Amygdala (tissue), 56 donors: ENCODE measurements around the gene TSHB.

ENCODE experiments used
- DNase-seq, 56 donors: peaks; one replicate each; lab custom pipeline; 2025; lab: John Stamatoyannopoulos, UW

TSHB gene

DNA sequence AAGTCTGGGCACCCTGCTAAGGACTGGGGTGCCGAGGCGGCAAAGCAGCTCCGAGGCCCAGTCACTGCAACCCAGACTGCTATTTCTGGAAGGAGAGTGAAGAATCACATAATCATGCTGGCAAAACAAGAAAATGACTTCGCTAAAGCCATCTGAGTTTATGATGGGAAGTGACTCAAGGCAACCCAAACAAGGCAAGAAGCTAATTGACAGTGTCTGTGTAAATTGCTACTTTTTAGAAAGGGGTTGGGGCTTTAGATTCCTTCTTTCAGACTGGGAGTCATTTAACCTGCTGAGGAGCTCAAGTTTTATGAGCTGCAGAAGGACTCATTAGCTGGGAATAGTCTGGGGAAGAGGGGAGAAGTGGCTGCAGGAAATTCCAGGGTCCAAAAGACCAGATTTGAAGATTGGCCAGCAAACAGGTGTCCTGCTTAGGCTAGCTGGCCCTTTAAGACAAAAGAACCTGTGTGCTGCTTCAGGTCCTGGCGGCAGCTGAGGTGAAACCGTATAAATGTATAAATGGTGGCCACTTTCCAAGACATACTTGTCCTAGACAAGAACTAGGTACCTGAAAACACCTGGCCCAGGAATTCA is 28.1 kb downstream of the TSHB start:
- no peak for DNase-seq

DNA sequence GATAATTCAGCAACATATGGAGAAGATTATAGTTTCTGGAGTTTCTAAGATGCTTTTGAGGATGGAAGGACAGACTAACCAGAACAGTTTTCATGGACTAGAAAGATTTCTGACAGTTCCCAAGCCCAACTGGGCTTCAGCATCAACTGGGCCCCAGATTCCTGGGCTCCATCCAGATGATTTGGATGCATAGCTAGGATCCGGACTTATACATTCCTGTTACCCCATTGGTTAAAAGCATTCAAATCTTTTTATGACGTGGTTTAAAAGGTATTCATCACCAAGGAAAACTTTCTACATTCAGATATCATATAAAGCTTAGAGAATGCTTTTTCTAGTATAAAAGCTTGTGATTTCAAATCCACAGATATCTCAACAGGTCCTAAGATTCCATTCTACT is 29.7 kb downstream of the TSHB start:
- DNase-seq, result no peak

DNA sequence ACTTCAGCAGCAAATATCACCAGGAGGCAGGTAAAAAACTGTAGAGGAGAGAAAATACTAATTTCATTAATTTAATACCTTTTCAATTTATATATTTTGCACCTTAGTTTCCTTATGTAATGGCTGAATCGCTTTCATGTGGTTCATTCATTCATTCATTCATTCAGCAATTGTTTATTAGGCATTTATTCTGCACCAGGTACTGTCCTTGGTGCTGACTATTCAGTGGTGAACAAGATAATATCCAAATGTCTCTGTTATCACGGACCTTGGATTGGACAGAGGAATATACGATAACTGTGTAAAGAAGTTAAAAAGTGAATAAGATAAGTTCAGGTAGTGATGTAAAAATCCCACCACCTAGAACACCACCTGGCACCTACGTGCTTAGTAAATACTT is 30.9 kb downstream of the TSHB start:
- DNase-seq, result no peak

DNA sequence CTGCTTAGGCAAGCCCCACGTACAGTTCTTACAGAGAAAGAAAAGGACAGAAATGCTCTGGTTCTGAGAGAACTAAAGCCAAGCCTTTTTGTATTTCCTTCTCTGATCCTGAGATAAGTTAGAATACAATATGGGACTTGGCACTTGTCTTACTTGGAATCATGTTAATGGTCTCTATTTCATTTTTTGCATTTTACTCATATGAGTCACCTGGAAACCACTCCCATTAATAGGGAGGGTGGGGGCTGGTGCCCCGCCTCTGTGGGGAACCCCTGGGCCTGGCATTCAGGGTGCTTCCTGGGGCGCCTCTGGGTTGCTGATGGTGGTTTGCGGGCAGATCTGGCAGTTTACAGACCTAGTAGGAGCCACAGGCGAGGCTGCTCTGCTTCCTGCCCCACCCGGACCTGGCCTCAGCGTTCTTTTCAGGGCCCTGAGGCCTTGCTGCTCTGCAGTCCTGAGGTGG is 32.9 kb downstream of the TSHB start:
- DNase-seq, result no peak

DNA sequence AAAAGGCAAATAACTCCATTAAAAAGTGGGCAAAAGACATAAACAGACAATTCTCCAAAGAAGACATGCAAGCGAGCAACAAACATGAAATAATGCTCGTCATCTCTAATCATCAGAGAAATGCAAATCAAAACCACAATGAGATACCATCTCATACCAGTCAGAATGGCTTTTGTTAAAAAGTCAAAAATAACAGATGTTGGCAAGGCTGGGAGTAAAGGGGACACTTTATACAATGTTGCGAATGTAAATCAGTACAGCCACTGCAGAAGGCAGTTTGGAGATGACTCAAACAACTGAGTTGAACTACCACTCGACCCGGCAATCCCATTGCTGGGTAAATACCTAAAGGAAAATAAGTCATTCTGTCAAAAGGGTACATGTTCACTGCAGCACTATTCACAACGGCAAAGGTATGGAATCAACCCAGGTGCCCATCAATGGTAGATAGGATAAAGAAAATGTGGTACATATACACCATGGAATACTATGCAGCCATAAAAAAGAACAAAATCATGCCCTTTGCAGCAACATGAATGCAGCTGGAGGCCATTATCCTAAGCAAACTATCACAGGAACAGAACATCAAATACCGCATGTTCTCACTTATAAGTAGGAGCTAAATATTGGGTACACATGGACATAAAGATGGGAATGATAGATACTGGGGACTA is 33.7 kb downstream of the TSHB start:
- no peak for DNase-seq

DNA sequence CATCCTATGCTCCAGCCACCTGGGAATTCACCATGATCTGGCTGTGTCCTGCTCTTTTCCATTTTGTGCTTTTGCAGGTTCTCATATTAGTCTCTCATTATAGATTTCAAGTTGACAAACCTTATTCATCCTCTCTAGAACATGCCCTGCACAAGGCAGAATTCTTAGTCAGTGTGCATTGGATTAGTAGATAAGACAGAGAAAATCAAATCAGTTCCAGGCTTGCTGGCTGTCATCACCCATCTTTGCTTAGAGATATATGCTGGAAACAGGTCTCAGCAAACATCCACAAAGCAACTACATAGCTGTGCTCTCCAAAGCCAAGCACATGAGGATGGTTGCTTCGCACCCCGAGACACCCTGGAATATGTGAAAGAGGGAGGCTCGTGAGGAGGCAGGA is 34.8 kb downstream of the TSHB start:
- DNase-seq, result no peak

DNA sequence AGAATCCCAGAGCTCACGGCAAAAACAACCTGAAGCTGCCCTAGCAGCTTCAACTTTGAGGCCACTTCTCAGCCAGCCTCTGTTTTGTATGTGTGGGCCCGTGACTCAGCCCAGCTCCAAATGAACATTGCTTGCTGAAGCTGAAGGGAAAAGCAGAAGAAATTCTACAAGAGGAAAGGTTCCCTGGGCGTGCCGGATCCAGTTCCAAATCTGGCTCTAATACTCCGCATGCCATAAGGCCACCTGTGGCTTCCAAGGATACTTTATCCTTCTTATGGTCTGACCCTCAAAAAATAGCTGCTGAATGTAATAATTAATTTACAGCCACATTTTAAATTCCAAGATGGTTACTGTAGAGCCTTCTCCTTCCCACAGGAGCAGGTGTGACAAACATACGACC is 35.4 kb downstream of the TSHB start:
- DNase-seq, result no peak

DNA sequence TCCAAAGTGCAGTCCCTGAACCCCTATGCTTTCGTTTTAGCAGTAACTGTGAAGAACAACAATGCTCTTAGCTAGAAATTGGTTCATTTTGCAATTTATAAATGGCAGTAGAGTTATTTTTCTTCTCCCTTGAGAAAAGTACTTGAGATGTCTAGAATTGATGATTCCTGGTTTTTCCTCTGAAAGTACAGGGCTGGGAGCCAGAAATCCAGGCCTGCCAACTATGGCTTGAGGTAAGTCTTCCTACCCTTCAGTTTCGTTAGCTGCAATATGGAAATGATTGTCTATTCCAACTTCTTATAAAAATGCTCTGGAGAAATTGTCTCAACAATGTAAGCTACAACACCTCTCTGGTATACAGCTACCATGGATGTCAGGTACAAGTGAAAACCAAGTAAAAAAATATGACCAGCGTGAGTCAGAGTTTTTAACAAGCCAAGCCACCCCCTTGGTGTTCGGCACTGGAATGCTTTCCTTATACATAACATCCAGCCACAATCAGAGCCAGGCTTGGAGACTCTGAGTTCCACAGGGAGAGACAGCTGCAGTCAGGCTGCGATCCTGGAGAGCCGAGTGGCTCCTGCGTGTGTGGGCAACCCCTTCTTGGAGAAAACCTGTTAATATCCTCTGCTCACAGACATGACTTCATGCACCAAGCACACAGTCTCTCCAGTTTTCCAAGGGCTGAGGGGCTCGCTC is 37.7 kb downstream of the TSHB start:
- no peak for DNase-seq

DNA sequence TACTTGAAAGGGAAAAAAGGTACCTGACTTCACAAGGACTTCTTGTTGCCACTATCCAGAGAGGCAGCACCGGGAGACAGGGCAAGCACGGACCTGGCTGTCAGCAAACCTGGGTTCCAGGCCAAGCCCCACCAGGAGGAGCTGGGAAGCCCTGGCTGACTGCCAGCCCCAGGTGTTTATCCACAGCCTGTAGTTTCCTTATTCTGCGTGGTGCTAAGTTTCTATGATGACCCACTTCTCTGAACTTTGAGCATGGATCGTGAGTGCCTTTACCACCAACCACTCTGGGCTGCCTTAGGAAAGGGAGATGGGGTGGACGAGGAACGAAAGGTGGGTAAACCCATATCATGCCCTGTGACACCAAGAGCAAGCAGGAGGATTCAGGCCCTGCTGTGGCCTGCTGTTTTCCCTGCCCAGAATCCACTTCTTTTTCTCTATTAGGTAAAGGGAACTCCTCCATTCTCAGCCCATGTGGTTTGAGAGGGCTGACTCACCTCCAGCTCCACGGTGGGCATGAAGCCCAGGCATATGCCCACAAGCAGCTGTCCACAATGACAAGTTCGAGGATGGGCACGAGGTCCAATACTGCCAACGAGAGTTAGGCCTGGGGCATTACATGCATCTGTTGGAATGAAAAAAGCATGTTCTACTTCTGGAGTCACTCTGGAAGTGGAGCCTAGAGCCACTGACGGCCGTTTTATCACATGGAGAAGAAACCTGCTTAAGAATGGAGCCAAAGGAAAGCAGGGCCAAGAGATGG is 39.4 kb downstream of the TSHB start:
- no peak for DNase-seq

DNA sequence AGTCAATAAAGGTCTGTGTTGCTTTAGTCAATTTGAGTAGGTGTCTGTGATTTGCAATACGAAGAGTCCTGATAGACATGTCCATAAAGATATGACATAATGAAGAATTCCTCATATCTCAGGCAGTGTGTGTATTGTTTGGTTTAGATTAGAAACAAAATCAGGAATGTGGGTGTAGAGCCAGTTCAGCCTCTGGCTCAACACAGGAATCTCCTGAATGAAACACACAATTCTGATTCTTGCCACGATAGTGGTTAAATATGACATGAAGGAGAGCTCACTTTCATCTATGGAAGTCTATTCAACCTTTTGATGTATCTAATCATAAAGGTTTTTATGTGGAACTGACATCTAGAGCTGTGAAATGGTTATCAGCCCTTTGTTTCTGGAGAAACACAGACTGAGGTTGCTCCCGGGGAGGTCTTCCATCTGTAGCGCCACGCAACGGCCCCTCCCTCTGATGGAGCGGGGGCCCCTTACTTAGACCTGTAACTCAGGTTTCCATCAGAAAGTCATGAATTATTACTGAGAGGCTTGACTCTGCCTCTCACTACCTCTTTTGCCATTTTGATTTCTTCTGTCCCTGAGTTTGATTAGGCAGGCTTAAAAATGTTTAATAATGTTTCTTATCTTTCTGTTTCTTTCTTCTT is 40.2 kb downstream of the TSHB start:
- no peak for DNase-seq

DNA sequence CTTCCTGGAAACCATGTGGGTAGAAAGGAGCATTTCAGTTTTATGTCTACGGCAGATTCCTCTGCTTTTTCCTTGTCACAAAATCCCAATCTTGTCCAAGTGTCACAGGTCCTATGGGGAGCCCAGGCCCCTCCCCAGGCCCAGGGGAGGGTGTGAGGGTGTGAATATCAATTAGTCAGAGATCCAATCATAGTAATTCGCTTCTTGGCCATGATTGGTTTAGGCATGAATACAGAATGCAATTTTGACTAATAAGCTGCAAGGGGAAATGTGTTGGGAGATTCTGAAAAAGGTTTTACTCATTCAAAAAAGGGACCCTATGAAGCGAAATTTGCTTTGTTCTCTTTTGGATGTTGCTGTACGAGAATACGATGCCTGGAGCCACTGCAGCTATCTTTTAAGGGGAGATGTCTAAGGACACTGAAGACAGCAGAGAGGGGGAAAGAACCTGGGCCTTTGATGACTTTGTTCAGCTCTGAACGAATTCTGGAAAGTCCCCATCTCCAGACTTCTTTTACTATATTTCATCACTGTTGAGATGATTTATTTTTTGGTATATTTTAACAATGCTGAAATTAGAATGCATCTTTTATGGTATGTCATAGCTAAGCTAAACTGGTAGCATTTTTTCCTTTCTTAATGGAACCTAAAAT is 41.5 kb downstream of the TSHB start:
- no peak for DNase-seq

DNA sequence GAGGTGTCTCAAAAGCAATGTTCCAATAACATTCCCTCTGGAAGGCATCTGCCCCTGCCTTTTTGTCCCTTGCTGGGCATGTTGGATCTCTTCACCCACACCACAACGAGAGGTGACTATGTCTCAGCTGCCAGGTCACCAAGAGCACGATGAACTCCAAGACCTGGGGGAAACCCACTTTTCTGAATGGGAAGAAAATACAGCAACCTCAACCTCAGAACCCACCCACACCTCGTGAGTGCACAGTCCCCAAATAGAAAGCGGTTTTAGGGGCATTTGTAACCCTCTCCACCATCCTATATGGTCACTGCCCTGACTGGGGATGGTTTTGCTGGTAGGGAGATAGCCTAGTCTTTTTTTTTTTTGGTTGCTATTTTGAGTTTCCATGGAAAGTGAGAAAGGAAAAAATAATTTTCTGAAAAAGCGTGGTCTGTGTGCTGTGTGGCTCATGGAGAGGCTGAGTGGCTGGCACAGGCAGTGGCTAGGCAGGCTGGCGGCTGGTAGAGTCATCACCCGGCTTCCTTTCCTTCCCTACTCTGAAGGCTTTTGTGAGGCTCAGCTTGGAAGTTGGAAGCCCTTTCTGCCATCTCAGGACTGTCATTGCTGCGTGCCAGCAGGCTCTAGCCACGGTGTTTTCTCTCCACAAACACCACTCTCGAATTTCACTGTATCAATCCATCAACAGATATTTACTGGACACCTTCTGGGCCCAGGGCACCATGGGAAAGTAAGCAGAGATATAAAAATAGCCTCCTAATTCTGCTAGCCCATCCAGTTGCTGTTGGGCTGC is 43.9 kb downstream of the TSHB start:
- DNase-seq, result no peak

DNA sequence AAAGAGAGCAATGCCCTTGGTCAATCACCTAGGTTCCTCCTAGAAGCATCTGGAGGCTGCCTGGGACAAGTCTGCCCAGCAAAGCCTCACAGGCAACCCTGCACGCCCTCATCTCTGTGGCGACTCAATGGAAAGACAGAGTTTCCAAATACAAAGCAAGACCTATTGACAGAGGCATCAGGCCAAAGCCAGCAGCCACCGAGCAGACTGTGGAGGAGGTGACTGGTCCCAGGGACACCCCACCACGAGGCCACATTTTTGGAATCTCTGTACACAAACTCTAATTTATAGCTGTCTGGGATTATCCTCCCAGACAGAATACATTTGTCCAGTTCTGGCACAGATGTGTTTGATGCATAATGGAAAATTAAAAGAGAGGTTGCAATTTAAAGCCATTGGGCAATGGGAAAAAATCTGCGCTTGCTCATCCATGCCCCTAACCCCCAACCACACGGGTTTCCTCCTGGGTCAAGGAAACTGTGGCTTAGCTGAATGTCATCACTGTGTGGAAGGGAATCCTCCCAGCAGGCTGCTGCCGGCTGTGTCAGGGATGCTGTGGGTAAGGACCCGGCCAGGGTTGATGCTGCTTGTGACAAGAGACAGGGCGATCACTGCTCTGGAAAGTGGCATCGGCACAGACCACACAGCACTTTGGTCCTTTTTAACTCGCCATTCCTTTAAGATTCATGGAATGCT is 45.4 kb downstream of the TSHB start:
- no peak for DNase-seq

DNA sequence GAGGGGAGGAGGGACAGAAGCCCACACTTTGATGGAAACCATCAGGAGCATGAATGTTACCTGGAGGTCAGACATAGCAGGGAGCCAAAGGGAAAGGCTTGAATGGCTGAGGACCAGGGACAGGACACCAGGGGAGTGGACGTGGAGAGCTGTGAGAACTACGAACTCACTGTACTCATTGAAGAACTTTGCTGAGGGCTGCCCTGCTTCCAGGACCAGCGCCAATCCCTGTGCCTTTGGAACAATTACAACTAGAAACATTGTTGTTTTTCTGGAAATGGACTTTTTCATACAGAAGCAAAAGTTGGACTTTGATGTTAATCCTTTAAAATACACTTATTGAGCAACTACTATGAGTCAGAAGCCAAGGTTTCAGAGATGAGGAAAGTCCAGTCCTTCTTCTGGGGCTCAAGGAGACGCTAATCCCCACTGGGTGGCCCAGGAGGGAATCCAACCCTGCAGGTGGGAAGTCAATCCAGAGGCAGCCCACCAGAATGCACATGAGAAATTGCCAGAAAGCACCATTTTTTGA is 46.8 kb downstream of the TSHB start:
- no peak for DNase-seq

DNA sequence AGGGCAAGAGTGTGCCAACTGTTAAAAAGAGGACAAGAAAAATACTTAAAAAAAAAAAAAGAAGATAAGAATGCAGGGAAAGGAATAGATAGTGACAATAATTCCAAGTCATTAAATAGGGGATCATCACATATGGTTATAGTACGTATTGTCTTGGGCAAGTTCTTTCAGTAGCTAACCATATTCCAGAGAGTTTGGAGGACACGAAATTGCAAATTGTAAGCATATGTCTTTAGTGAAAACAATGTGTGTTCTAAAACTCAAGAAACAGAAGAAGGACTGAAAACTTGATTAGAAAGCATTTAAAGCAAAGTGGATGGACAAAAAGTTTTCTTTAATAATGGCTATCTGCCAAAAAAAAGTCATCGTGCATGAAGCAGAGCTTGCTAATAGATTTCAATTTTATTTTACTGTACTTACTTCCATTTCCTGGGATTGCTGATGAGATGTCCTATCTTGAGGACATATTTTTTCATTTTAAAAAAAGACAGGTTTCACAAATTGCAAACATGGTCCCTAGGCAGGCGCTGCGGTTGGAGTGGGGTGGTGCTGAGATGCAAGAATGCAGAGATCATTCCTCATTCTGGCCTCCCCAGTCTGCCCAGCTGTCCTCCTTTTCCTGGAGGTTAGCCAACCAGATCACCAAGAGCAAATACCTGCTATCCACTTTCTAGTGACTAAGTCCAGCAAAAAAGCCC is 47.8 kb downstream of the TSHB start:
- no peak for DNase-seq

DNA sequence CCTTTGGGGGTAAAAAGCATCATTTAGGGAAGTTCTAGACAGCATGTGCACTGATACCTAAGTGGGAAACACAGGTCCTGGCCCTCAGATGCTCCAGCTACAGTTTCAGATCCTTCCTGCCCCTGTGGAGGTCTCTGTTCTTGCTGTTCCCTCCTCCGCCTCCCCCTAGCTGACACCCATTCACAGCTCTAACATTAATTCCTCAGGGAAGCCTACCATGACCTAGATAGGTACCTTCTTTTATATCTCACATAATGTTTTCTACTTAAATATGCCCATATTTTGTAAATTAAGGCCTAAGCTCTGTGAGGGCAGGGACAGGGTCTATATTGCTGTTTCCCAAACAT is 48.3 kb downstream of the TSHB start:
- no peak for DNase-seq

DNA sequence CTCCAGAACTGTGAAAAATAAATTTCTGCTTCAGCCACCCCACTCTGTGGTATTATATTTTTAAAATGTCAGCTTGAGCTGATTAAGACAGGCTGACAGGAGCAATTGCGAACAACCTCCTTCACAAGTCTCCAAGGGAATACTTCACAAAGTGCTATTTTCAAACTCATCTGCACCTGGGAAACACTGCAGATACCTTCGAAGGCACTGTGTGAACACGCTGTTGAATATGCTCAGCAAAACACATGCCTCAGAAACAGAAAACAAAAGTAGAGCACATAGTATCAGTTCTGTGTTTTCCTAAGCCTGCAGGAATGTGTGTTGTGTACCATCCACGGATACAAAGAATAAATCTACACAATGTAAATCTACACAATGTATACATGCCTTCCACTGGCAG is 49.1 kb downstream of the TSHB start:
- no peak for DNase-seq

DNA sequence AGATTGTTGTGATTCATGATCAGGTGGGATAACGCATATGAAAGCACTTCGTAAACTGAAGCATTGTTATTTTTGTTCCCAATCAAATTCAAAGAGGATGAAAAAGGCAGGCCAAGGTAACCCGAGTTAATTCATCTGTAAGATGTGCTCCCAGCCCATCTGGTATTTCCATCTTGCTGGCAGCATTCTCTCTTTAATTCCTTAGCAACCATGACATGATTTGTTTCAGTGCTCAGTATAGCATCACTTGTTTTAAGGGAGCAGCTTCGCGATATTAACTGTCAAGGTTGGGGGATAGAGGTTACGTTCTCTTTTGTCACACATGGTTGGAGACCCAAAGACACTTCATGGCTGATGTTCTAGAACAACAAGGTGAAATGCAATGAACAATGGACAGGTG is 53.3 kb downstream of the TSHB start:
- no peak for DNase-seq
